Lower lobe of right lung (tissue), 2 donors: ENCODE results near the gene CEP126. TPM values are rescaled to one million over a fixed set of nuclear protein-coding genes. Genes with fewer than 3 reads are reported as not detected.
A peak's percentile ranks its signal among the peaks of the same experiment; 100 is the strongest.

Experiments used
- ATAC-seq, 2 donors: fragments of 200-7000 bp; cut with Tn5 transposase; one replicate each; pipeline ENCODE4 v1.9.1; 2020 to 2022; ENCODE audit warnings: mild to moderate bottlenecking in 2 of 2, moderate library complexity in 2 of 2
- DNase-seq: peaks from one replicate; pipeline ENCODE4 v3.0.0-alpha.2; 2020
- H3K27ac ChIP-seq: fragments of 200-600 bp; one replicate; pipeline ENCODE4 v1.8.0; 2022
- H3K27me3 ChIP-seq: fragments of 200-600 bp; one replicate; pipeline ENCODE4 v1.8.0; 2022; ENCODE audit warnings: low read depth
- H3K36me3 ChIP-seq: fragments of 200-600 bp; one replicate; pipeline ENCODE4 v1.8.0; 2022; ENCODE audit warnings: mild to moderate bottlenecking
- H3K4me1 ChIP-seq: fragments of 200-600 bp; one replicate; pipeline ENCODE4 v1.8.0; 2022
- H3K4me3 ChIP-seq: fragments of 200-600 bp; one replicate; pipeline ENCODE4 v1.8.0; 2022; ENCODE audit warnings: mild to moderate bottlenecking
- H3K9me3 ChIP-seq: fragments of 200-600 bp; one replicate; pipeline ENCODE4 v1.8.0; 2022
- CTCF ChIP-seq: fragments of 200-600 bp; IDR thresholded peaks from one replicate; pipeline ENCODE4 v1.8.0; 2022; ENCODE audit warnings: antibody characterized with exemption, mild to moderate bottlenecking
- intact Hi-C: fragments of 100-400 bp; cut with DNase I; formaldehyde crosslinking; loops from one replicate; pipeline ENCODE4 v1.11.0; 2022
- total RNA-seq: library from RNA; stranded (reverse); fragmentation: NEBNext Ultra II Directional; extraction: Animal tissue kit (Norgen Biotek cat#: 25700); gene quantifications from one replicate; pipeline ENCODE4 v1.2.1, GENCODE V29; 2021
- donor health status: DM: no; HTN: yes; CAD: no; lungs with severe emphysema.

Gene CEP126
- total RNA-seq, 1 donor from 2014 or later = 6.4 TPM

- no peak overlapping the region for H3K27ac ChIP-seq
- ATAC-seq = no peak
- H3K36me3 ChIP-seq = no peaks in the 10 kb centered on the region
- no peaks in the 10 kb centered on the region for H3K9me3 ChIP-seq
- peak; percentile 17 for TF ChIP-seq CTCF
- no peaks in the 10 kb centered on the region for H3K4me1 ChIP-seq
- intact Hi-C loops = no loop called here
- no peaks in the 10 kb centered on the region for H3K27me3 ChIP-seq
- DNase-seq = no peak
- H3K4me3 ChIP-seq = no peak overlapping the region
These were observed 34.6 kb upstream of the CEP126 start for GRCh38 chr11:101880222-101880621.

- DNase-seq (no peak), ATAC-seq (no peak)
- H3K9me3 ChIP-seq = no peaks in the 10 kb centered on the region
- intact Hi-C loops = no loop called here
- H3K36me3 ChIP-seq = no peaks in the 10 kb centered on the region
- no peak overlapping the region for H3K4me3 ChIP-seq
- H3K27ac ChIP-seq = no peak overlapping the region
- H3K4me1 ChIP-seq = no peaks in the 10 kb centered on the region
- no peak for TF ChIP-seq CTCF
- H3K27me3 ChIP-seq = no peaks in the 10 kb centered on the region
These were observed 33.2 kb upstream of the CEP126 start for GRCh38 chr11:101881586-101881985.

- Histone ChIP-seq H3K4me1 (no peaks in the 10 kb centered on the region), H3K9me3 (no peaks in the 10 kb centered on the region), H3K27ac (no peak overlapping the region), H3K27me3 (no peaks in the 10 kb centered on the region), H3K4me3 (no peak overlapping the region), H3K36me3 (no peaks in the 10 kb centered on the region)
- intact Hi-C loops = no loop called here
- DNase-seq (no peak), ATAC-seq (no peak)
- no peak for TF ChIP-seq CTCF
These were observed 29.2 kb upstream of the CEP126 start for GRCh38 chr11:101885631-101886030.

GRCh38 chr11:101889767-101890166 lies 25.0 kb upstream of the CEP126 start:
- Histone ChIP-seq H3K4me3 (no peak overlapping the region), H3K9me3 (no peaks in the 10 kb centered on the region), H3K4me1 (no peaks in the 10 kb centered on the region), H3K27ac (no peak overlapping the region), H3K27me3 (no peaks in the 10 kb centered on the region), H3K36me3 (no peaks in the 10 kb centered on the region)
- TF ChIP-seq CTCF = no peak
- DNase-seq (no peak), ATAC-seq (no peak)
- intact Hi-C loops = no loop called here

- ATAC-seq = peak in 1 of 2 donors; percentile 49
- Histone ChIP-seq H3K4me3 (no peak overlapping the region), H3K27ac (no peak overlapping the region), H3K36me3 (no peaks in the 10 kb centered on the region), H3K9me3 (no peaks in the 10 kb centered on the region), H3K4me1 (no peaks in the 10 kb centered on the region), H3K27me3 (no peaks in the 10 kb centered on the region)
- intact Hi-C loops = no loop called here
- TF ChIP-seq CTCF = no peak
- no peak for DNase-seq
These were observed 20.3 kb upstream of the CEP126 start for GRCh38 chr11:101894505-101894904.

GRCh38 chr11:101907815-101908214 lies 7.0 kb upstream of the CEP126 start:
- no peak overlapping the region for H3K27ac ChIP-seq
- H3K4me3 ChIP-seq = no peak overlapping the region
- DNase-seq (no peak), ATAC-seq (no peak)
- no peaks in the 10 kb centered on the region for H3K36me3 ChIP-seq
- H3K4me1 ChIP-seq = no peaks in the 10 kb centered on the region
- no peaks in the 10 kb centered on the region for H3K9me3 ChIP-seq
- intact Hi-C loops = no loop called here
- no peaks in the 10 kb centered on the region for H3K27me3 ChIP-seq
- TF ChIP-seq CTCF = no peak
